Ovary (tissue), 3 donors: ENCODE measurements around the gene GPRC5C.

Source experiments
- EP300 ChIP-seq: sonication (generic); formaldehyde crosslinking; IDR thresholded peaks from one replicate; pipeline ENCODE4 v1.6.1; 2017; ENCODE audit warnings: antibody characterized with exemption
- POLR2A ChIP-seq: fragments of 450-650 bp; IDR thresholded peaks from one replicate; pipeline ENCODE4 v1.6.1; 2017; ENCODE audit warnings: antibody characterized with exemption, mild to moderate bottlenecking, moderate library complexity
- TF ChIP-seq, protein P1 (sequence below), 3 donors: fragments of 450-650 bp in 2 of 3; fragments of 200-600 bp in 1 of 3; IDR thresholded peaks; one replicate each; pipeline versions ENCODE4 v1.5.1 to v1.8.0; 2016 to 2022; ENCODE audit warnings: antibody characterized with exemption in 3 of 3, mild to moderate bottlenecking in 1 of 3
- donor health status: DM: no; HTN: no; CAD: no.

GRCh38 chr17:74437702-74438101 lies 5.8 kb downstream of the GPRC5C start:
- TF ChIP-seq, protein P1, sequence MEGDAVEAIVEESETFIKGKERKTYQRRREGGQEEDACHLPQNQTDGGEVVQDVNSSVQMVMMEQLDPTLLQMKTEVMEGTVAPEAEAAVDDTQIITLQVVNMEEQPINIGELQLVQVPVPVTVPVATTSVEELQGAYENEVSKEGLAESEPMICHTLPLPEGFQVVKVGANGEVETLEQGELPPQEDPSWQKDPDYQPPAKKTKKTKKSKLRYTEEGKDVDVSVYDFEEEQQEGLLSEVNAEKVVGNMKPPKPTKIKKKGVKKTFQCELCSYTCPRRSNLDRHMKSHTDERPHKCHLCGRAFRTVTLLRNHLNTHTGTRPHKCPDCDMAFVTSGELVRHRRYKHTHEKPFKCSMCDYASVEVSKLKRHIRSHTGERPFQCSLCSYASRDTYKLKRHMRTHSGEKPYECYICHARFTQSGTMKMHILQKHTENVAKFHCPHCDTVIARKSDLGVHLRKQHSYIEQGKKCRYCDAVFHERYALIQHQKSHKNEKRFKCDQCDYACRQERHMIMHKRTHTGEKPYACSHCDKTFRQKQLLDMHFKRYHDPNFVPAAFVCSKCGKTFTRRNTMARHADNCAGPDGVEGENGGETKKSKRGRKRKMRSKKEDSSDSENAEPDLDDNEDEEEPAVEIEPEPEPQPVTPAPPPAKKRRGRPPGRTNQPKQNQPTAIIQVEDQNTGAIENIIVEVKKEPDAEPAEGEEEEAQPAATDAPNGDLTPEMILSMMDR (IDR thresholded peaks at IDR 0.05) = no peak
- TF ChIP-seq POLR2A (no peak), EP300 (no peak)
